Astrocyte (in vitro differentiated cells and primary cell): ENCODE measurements around the gene ARVCF. TPM values are rescaled to one million over a fixed set of nuclear protein-coding genes. Genes with fewer than 3 reads are reported as not detected.

Experiments
- DNase-seq: peaks from one replicate; pipeline ENCODE4 v3.0.0-alpha.2; 2010; ENCODE audit warnings: low read depth
- FAIRE-seq: peaks from 2 replicates; lab custom pipeline; 2011; peaks lifted over from hg19 to GRCh38; lab: Jason Lieb, UNC
- H2AFZ ChIP-seq: 2 replicates; pipeline ENCODE4 v1.6.0; 2012; ENCODE audit warnings: low read depth, low read length, inconsistent platforms
- H3K27ac ChIP-seq: 2 replicates; pipeline ENCODE4 v1.5.1; 2011; ENCODE audit warnings: low read depth, low read length, inconsistent platforms
- H3K27me3 ChIP-seq: 2 replicates; pipeline ENCODE4 v1.6.0; 2011; ENCODE audit warnings: low read length, inconsistent platforms; ENCODE audit not compliant: insufficient read depth
- H3K36me3 ChIP-seq: 2 replicates; pipeline ENCODE4 v1.5.1; 2011; ENCODE audit warnings: low read length, inconsistent platforms; ENCODE audit not compliant: insufficient read depth
- H3K4me1 ChIP-seq: 2 replicates; pipeline ENCODE4 v1.5.1; 2011; ENCODE audit warnings: low read length, inconsistent platforms; ENCODE audit not compliant: insufficient read depth
- H3K4me2 ChIP-seq: 2 replicates; pipeline ENCODE4 v1.6.0; 2012; ENCODE audit warnings: low read length, inconsistent platforms
- H3K4me3 ChIP-seq: 2 replicates; pipeline ENCODE4 v1.5.1; 2011; ENCODE audit warnings: low read depth, mild to moderate bottlenecking, low read length, inconsistent platforms; ENCODE audit not compliant: insufficient read depth
- H3K79me2 ChIP-seq: 2 replicates; pipeline ENCODE4 v1.6.0; 2012; ENCODE audit warnings: mild to moderate bottlenecking, low read length, inconsistent platforms; ENCODE audit not compliant: insufficient read depth
- H3K9ac ChIP-seq: 2 replicates; pipeline ENCODE4 v1.6.0; 2012; ENCODE audit warnings: mild to moderate bottlenecking, low read length, inconsistent platforms
- H3K9me3 ChIP-seq: 2 replicates; pipeline ENCODE4 v1.5.1; 2012; ENCODE audit warnings: low read depth, mild to moderate bottlenecking, low read length, inconsistent platforms; ENCODE audit not compliant: insufficient read depth
- H4K20me1 ChIP-seq: 2 replicates; pipeline ENCODE4 v1.6.0; 2012; ENCODE audit warnings: low read length, inconsistent platforms; ENCODE audit not compliant: insufficient read depth
- H3K27ac Mint-ChIP-seq: one replicate; pipeline ENCODE4 v1.8.0; 2021; ENCODE audit warnings: mild to moderate bottlenecking, mixed read lengths; ENCODE audit not compliant: unreplicated experiment
- H3K27me3 Mint-ChIP-seq: one replicate; pipeline ENCODE4 v1.8.0; 2021; ENCODE audit warnings: low read depth, mixed read lengths; ENCODE audit not compliant: unreplicated experiment
- H3K36me3 Mint-ChIP-seq: one replicate; pipeline ENCODE4 v1.8.0; 2021; ENCODE audit warnings: low read depth, mixed read lengths; ENCODE audit not compliant: unreplicated experiment
- H3K4me1 Mint-ChIP-seq: one replicate; pipeline ENCODE4 v1.8.0; 2021; ENCODE audit warnings: low read depth, mixed read lengths; ENCODE audit not compliant: unreplicated experiment
- H3K4me3 Mint-ChIP-seq: one replicate; pipeline ENCODE4 v1.8.0; 2021; ENCODE audit warnings: mild to moderate bottlenecking, moderate library complexity, mixed read lengths; ENCODE audit not compliant: unreplicated experiment
- H3K9me3 Mint-ChIP-seq: one replicate; pipeline ENCODE4 v1.8.0; 2021; ENCODE audit warnings: mild to moderate bottlenecking, mixed read lengths; ENCODE audit not compliant: unreplicated experiment
- CTCF ChIP-seq: IDR thresholded peaks from 2 replicates; pipeline ENCODE4 v1.5.1; 2011; ENCODE audit warnings: low read depth, mild to moderate bottlenecking, inconsistent platforms, low read length, moderate library complexity; ENCODE audit not compliant: insufficient read depth
- EZH2 ChIP-seq: IDR thresholded peaks from 2 replicates; pipeline ENCODE4 v1.6.1; 2012; ENCODE audit warnings: mild to moderate bottlenecking, low read length, inconsistent platforms; ENCODE audit not compliant: insufficient read depth
- total RNA-seq: library from RNA; stranded (reverse); gene quantifications from 2 replicates; pipeline ENCODE4 v1.2.1, GENCODE V29; 2021

Gene ARVCF
- total RNA-seq, 1 donor from 2014 or later = 17.9 TPM

GRCh38 chr22:19977296-19978243, 39.1 kb downstream of the ARVCF start:
- H3K36me3 Mint-ChIP-seq = peaks cover 2% of the 10 kb centered on the region
- H2AFZ ChIP-seq = no peak overlapping the region
- DNase-seq = no peak
- no peaks in the 10 kb centered on the region for H3K9me3 ChIP-seq
- H3K4me1 Mint-ChIP-seq = peaks cover 3% of the 10 kb centered on the region
- H4K20me1 ChIP-seq = peaks cover 18% of the 10 kb centered on the region
- H3K4me1 ChIP-seq = peaks cover 10% of the 10 kb centered on the region
- no peak overlapping the region for H3K27ac ChIP-seq
- H3K27me3 Mint-ChIP-seq = no peaks in the 10 kb centered on the region
- TF ChIP-seq EZH2 (no peak), CTCF (no peak)
- H3K36me3 ChIP-seq = no peaks in the 10 kb centered on the region
- no peaks in the 10 kb centered on the region for H3K9me3 Mint-ChIP-seq
- no peak overlapping the region for H3K4me2 ChIP-seq
- H3K79me2 ChIP-seq = no peaks in the 10 kb centered on the region
- no peak overlapping the region for H3K4me3 ChIP-seq
- H3K4me3 Mint-ChIP-seq = no peak overlapping the region
- no peak overlapping the region for H3K9ac ChIP-seq
- no peak overlapping the region for H3K27ac Mint-ChIP-seq
- H3K27me3 ChIP-seq = no peaks in the 10 kb centered on the region
- no peak for FAIRE-seq

GRCh38 chr22:19976671-19977070, 40.0 kb downstream of the ARVCF start:
- H3K9ac ChIP-seq = no peak overlapping the region
- no peak overlapping the region for H3K4me3 ChIP-seq
- H3K27me3 ChIP-seq = no peaks in the 10 kb centered on the region
- peaks cover 3% of the 10 kb centered on the region for H3K4me1 Mint-ChIP-seq
- H3K9me3 ChIP-seq = no peaks in the 10 kb centered on the region
- DNase-seq = no peak
- H3K79me2 ChIP-seq = no peaks in the 10 kb centered on the region
- no peaks in the 10 kb centered on the region for H3K9me3 Mint-ChIP-seq
- no peak overlapping the region for H3K4me2 ChIP-seq
- TF ChIP-seq CTCF (no peak), EZH2 (no peak)
- H3K27ac ChIP-seq = no peak overlapping the region
- peaks cover 11% of the 10 kb centered on the region for H4K20me1 ChIP-seq
- no peak overlapping the region for H2AFZ ChIP-seq
- no peaks in the 10 kb centered on the region for H3K36me3 ChIP-seq
- FAIRE-seq = no peak
- no peak overlapping the region for H3K4me3 Mint-ChIP-seq
- H3K27ac Mint-ChIP-seq = no peak overlapping the region
- peaks cover 10% of the 10 kb centered on the region for H3K4me1 ChIP-seq
- H3K36me3 Mint-ChIP-seq = peaks cover 2% of the 10 kb centered on the region
- H3K27me3 Mint-ChIP-seq = no peaks in the 10 kb centered on the region

GRCh38 chr22:19975707-19976035, 41.0 kb downstream of the ARVCF start:
- Histone ChIP-seq H3K4me1 (peaks cover 10% of the 10 kb centered on the region), H3K4me2 (no peak overlapping the region), H3K9ac (no peak overlapping the region), H4K20me1 (peaks cover 15% of the 10 kb centered on the region), H3K36me3 (no peaks in the 10 kb centered on the region), H3K79me2 (no peaks in the 10 kb centered on the region), H3K4me3 (no peak overlapping the region), H2AFZ (no peak overlapping the region), H3K27me3 (no peaks in the 10 kb centered on the region), H3K27ac (no peak overlapping the region), H3K9me3 (no peaks in the 10 kb centered on the region)
- Mint-ChIP-seq H3K27me3 (no peaks in the 10 kb centered on the region), H3K4me3 (peak overlapping the region; percentile 27), H3K36me3 (peaks cover 2% of the 10 kb centered on the region), H3K4me1 (peaks cover 3% of the 10 kb centered on the region), H3K9me3 (no peaks in the 10 kb centered on the region), H3K27ac (no peak overlapping the region)
- FAIRE-seq (no peak), DNase-seq (no peak)
- TF ChIP-seq EZH2 = no peak
- TF ChIP-seq CTCF = no peak
